Suprapubic skin (tissue), 4 donors: ENCODE data around the gene REEP3.

Experiments
- EP300 ChIP-seq: sonication (generic); formaldehyde crosslinking; IDR thresholded peaks from one replicate; pipeline ENCODE4 v1.6.1; 2017; ENCODE audit warnings: antibody characterized with exemption
- POLR2A ChIP-seq, 2 donors: fragments of 450-650 bp; IDR thresholded peaks; one replicate each; pipeline ENCODE4 v1.6.1; 2017; ENCODE audit warnings: antibody characterized with exemption in 2 of 2, mild to moderate bottlenecking in 2 of 2, moderate library complexity in 2 of 2
- POLR2AphosphoS5 ChIP-seq, 3 donors: sonication (generic); formaldehyde crosslinking; IDR thresholded peaks; one replicate each; pipeline ENCODE4 v1.6.1; 2017; ENCODE audit warnings: antibody characterized with exemption in 3 of 3
- TF ChIP-seq, protein P1 (sequence below), 2 donors: fragments of 200-600 bp in 1 of 2; fragments of 450-650 bp in 1 of 2; sonication (generic) in 1 of 2; IDR thresholded peaks; one replicate each; pipeline ENCODE4 v1.5.1; 2016 to 2019; ENCODE audit warnings: antibody characterized with exemption in 2 of 2, mild to moderate bottlenecking in 1 of 2, moderate library complexity in 1 of 2

DNA sequence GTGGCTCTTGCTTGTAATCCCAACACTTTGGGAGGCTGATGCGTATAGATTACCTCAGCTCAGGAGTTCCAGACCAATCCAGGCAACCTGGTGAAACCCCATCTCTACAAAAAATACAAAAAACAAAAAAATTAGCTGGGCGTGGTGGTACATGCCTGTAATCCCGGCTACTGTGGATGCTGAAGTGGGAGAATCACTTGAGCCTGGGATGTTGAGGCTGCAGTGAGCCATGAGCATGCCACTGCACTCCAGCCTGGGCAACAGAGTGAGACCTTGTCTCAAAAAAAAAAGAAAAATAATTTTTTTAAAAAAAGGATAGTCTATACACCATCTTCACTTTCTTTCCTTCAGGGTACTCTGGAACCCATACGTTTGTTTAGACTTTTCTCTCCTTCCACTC, 6.2 kb downstream of the REEP3 start:
- TF ChIP-seq, protein P1, sequence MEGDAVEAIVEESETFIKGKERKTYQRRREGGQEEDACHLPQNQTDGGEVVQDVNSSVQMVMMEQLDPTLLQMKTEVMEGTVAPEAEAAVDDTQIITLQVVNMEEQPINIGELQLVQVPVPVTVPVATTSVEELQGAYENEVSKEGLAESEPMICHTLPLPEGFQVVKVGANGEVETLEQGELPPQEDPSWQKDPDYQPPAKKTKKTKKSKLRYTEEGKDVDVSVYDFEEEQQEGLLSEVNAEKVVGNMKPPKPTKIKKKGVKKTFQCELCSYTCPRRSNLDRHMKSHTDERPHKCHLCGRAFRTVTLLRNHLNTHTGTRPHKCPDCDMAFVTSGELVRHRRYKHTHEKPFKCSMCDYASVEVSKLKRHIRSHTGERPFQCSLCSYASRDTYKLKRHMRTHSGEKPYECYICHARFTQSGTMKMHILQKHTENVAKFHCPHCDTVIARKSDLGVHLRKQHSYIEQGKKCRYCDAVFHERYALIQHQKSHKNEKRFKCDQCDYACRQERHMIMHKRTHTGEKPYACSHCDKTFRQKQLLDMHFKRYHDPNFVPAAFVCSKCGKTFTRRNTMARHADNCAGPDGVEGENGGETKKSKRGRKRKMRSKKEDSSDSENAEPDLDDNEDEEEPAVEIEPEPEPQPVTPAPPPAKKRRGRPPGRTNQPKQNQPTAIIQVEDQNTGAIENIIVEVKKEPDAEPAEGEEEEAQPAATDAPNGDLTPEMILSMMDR (IDR thresholded peaks at IDR 0.05), result no peak
- TF ChIP-seq POLR2A (IDR thresholded peaks at IDR 0.05), result no peak
- TF ChIP-seq EP300, result no peak
- TF ChIP-seq POLR2AphosphoS5 (IDR thresholded peaks at IDR 0.05), result no peak
